Measurements from ENCODE around the gene DYNLT5.

- TF ChIP-seq CSDC2 (CRISPR knock-in tag; IDR thresholded peaks at IDR 0.05) (no peak), ISL1 (CRISPR knock-in tag; IDR thresholded peaks at IDR 0.05) (no peak), PATZ1 (CRISPR knock-in tag; IDR thresholded peaks at IDR 0.05; ENCODE audit: borderline replicate concordance) (no peak), TCF4 (CRISPR knock-in tag; IDR thresholded peaks at IDR 0.05; ENCODE audit: borderline replicate concordance) (no peak), POU6F1 (CRISPR knock-in tag; IDR thresholded peaks at IDR 0.05; ENCODE audit: borderline replicate concordance, low read depth) (no peak), ARNTL (CRISPR knock-in tag; IDR thresholded peaks at IDR 0.05; ENCODE audit: borderline replicate concordance, low read depth) (no peak), RARB (CRISPR knock-in tag; IDR thresholded peaks at IDR 0.05) (no peak), ZC3H10 (CRISPR knock-in tag; IDR thresholded peaks at IDR 0.05) (no peak), ZNF70 (CRISPR knock-in tag; IDR thresholded peaks at IDR 0.05) (no peak), OSR1 (CRISPR knock-in tag; IDR thresholded peaks at IDR 0.05) (no peak), TOX (CRISPR knock-in tag; IDR thresholded peaks at IDR 0.05; ENCODE audit: borderline replicate concordance) (no peak)
Observed at GRCh38 chr1:66775646-66776045, 23.4 kb downstream of the DYNLT5 start.

Measured in SK-N-SH treated with all-trans-retinoic acid at 6 μM for 48 hours (cell line).